Neuronal stem cell (in vitro differentiated cells): ENCODE measurements around the gene SAP25.
A peak's percentile ranks its signal among the peaks of the same experiment; 100 is the strongest.

ENCODE experiments used
- DNase-seq: peaks from one replicate; pipeline ENCODE4 v3.0.0-alpha.2; 2013; ENCODE audit warnings: low spot score
- H2AFZ ChIP-seq: one replicate; pipeline ENCODE4 v1.6.1; 2013; ENCODE audit warnings: mild to moderate bottlenecking, low read length, inconsistent platforms
- H2AK5ac ChIP-seq: 2 replicates; pipeline ENCODE4 v1.6.1; 2013; ENCODE audit warnings: low read depth, mild to moderate bottlenecking, inconsistent platforms, low read length, moderate library complexity, mixed read lengths
- H2BK120ac ChIP-seq: 2 replicates; pipeline ENCODE4 v1.6.1; 2013; ENCODE audit warnings: low read depth, mild to moderate bottlenecking, inconsistent platforms, low read length, moderate library complexity, mixed read lengths
- H2BK12ac ChIP-seq: one replicate; pipeline ENCODE4 v1.6.1; 2013; ENCODE audit warnings: low read length, inconsistent platforms
- H2BK15ac ChIP-seq: 2 replicates; pipeline ENCODE4 v1.6.1; 2013; ENCODE audit warnings: mild to moderate bottlenecking, low read length, inconsistent platforms, mixed read lengths
- H2BK5ac ChIP-seq: one replicate; pipeline ENCODE4 v1.6.1; 2013; ENCODE audit warnings: inconsistent platforms, mild to moderate bottlenecking, low read length, moderate library complexity
- H3K14ac ChIP-seq: one replicate; pipeline ENCODE4 v1.6.1; 2013; ENCODE audit warnings: low read length, inconsistent platforms
- H3K18ac ChIP-seq: 2 replicates; pipeline ENCODE4 v1.6.1; 2013; ENCODE audit warnings: low read length, inconsistent platforms
- H3K23ac ChIP-seq: 2 replicates; pipeline ENCODE4 v1.6.1; 2013; ENCODE audit warnings: low read depth, mild to moderate bottlenecking, mixed read lengths, low read length, inconsistent platforms; ENCODE audit not compliant: poor library complexity
- H3K27ac ChIP-seq: replicated peaks from 3 replicates; pipeline ENCODE4 v1.5.1; 2013; ENCODE audit warnings: low read length, inconsistent platforms
- H3K27me3 ChIP-seq, 3 experiments: 2 replicates each; pipeline ENCODE4 v1.6.1; 2013; ENCODE audit warnings: low read length in 3 of 3, mild to moderate bottlenecking in 2 of 3, inconsistent platforms in 1 of 3, low read depth in 1 of 3, mixed read lengths in 1 of 3, moderate library complexity in 1 of 3; ENCODE audit not compliant: control insufficient read depth in 3 of 3, insufficient read depth in 3 of 3
- H3K36me3 ChIP-seq, 2 donors: replicated peaks in 1 of 2; 2 replicates each; pipeline ENCODE4 v1.6.1; 2013; ENCODE audit warnings: low read length in 2 of 2; ENCODE audit not compliant: control insufficient read depth in 2 of 2, insufficient read depth in 2 of 2
- H3K4ac ChIP-seq: 2 replicates; pipeline ENCODE4 v1.6.1; 2013; ENCODE audit warnings: inconsistent platforms, mild to moderate bottlenecking, low read length, moderate library complexity
- H3K4me1 ChIP-seq, 2 donors: 1 replicate in 1 of 2; 2 replicates in 1 of 2; pipeline ENCODE4 v1.6.1; 2013; ENCODE audit warnings: low read length in 2 of 2, low read depth in 1 of 2; ENCODE audit not compliant: control insufficient read depth in 2 of 2, insufficient read depth in 1 of 2
- H3K4me2 ChIP-seq: one replicate; pipeline ENCODE4 v1.6.1; 2013; ENCODE audit warnings: mild to moderate bottlenecking, low read length, inconsistent platforms; ENCODE audit not compliant: insufficient read depth, poor library complexity, severe bottlenecking
- H3K4me3 ChIP-seq, 2 donors: 2 replicates each; pipeline ENCODE4 v1.5.1; 2013; ENCODE audit warnings: low read length in 2 of 2, mild to moderate bottlenecking in 2 of 2, inconsistent platforms in 1 of 2, moderate library complexity in 1 of 2
- H3K79me1 ChIP-seq: one replicate; pipeline ENCODE4 v1.6.1; 2013; ENCODE audit warnings: low read depth, mild to moderate bottlenecking, inconsistent platforms, low read length, moderate library complexity
- H3K9ac ChIP-seq: one replicate; pipeline ENCODE4 v1.6.1; 2013; ENCODE audit warnings: mild to moderate bottlenecking, low read depth, low read length, inconsistent platforms; ENCODE audit not compliant: poor library complexity
- H3K9me3 ChIP-seq, 2 donors: replicated peaks in 1 of 2; 2 replicates each; pipeline versions ENCODE3 to v1.6.1; 2013; ENCODE audit warnings: low read length in 2 of 2, mild to moderate bottlenecking in 2 of 2, inconsistent platforms in 1 of 2, low read depth in 1 of 2, mixed read lengths in 1 of 2, moderate library complexity in 1 of 2; ENCODE audit not compliant: control insufficient read depth in 2 of 2, insufficient read depth in 1 of 2
- H4K8ac ChIP-seq: one replicate; pipeline ENCODE4 v1.6.1; 2013; ENCODE audit warnings: low read depth, mild to moderate bottlenecking, inconsistent platforms, low read length, moderate library complexity
- H4K91ac ChIP-seq: one replicate; pipeline ENCODE4 v1.6.1; 2013; ENCODE audit warnings: low read length, low read depth, mild to moderate bottlenecking, inconsistent platforms; ENCODE audit not compliant: poor library complexity
- WGBS, 2 donors: extraction: QIAGEN DNeasy Blood & Tissue Kit; methylation state at CpG; one replicate each; pipeline ENCODE4 v1.1.7; 2013; ENCODE audit warnings: missing lambda C conversion rate in 2 of 2, mixed read lengths in 1 of 2; ENCODE audit not compliant: insufficient read length in 2 of 2, insufficient replicate concordance in 1 of 2; ENCODE audit errors: extremely low coverage in 2 of 2; 5-methylcytosine and 5-hydroxymethylcytosine counted together

The SAP25 gene

DNA sequence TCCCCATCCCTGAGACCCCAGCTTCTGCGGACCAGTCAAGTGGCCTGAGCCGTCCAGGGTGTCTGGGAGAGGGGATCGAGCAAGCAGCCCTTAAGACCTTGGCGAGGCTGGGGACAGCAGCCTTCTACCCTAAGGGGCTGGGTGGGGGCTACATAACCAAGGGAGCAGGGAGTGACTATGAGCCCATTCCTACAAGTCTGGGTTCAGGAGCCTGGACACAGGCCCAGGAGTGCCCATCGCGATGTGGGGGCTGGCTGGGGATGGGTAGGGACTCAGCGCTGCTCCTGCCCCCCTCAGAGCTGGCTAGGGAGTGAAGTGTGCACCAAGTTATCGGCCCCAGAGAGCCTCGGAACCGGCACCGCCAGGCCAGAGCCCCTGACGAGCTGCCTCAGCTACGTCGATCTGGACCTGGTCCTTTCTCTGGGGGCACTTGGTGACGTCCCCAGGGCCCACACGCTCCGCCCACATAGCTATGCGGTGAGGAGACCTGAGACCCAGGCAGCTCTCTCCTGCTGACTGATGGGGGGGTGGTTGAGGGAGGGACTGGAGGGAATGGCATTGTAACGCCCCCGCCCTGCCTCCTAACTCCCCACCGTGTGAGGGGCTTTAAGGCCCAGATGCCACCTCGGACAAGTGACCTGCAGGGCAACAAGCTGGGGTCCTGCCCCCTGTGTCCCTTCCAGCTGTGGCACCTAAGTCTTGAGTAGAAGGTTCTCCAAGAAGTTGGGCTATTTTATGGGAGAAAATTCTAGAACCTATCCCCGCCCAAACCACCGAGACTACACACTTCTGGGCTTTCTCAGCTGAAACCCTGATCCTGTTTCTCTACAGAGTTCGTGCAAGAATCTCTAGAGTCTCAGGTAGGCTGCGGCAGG, 2.5 kb downstream of the SAP25 start:
- Histone ChIP-seq H2BK12ac (no peak overlapping the region), H3K4me3 (no peak overlapping the region), H3K9ac (peak overlapping the region; percentile 72), H4K8ac (no peak overlapping the region), H2BK5ac (peak overlapping the region; percentile 39), H3K4ac (no peak overlapping the region), H3K18ac (peak overlapping the region; percentile 82), H2AK5ac (peak overlapping the region; percentile 83), H3K27me3 (peaks cover 0 to 13% (median 0%) of the 10 kb centered on the region in 3 experiments), H3K23ac (peak overlapping the region; percentile 83), H3K9me3 (peaks cover 0 to 2% of the 10 kb centered on the region in 2 donors), H2BK120ac (no peak overlapping the region), H3K79me1 (peaks cover 5% of the 10 kb centered on the region), H2BK15ac (peak overlapping the region; percentile 43), H4K91ac (no peak overlapping the region), H3K4me2 (no peak overlapping the region), H3K27ac (no peak overlapping the region), H3K4me1 (peaks cover 29 to 51% of the 10 kb centered on the region in 2 donors), H3K36me3 (peaks cover 11 to 15% of the 10 kb centered on the region in 2 donors), H3K14ac (no peak overlapping the region), H2AFZ (no peak overlapping the region)
- WGBS, 2 donors: no CpG with 5 or more reads among the region's 26 CpGs
- DNase-seq: no peak

DNA sequence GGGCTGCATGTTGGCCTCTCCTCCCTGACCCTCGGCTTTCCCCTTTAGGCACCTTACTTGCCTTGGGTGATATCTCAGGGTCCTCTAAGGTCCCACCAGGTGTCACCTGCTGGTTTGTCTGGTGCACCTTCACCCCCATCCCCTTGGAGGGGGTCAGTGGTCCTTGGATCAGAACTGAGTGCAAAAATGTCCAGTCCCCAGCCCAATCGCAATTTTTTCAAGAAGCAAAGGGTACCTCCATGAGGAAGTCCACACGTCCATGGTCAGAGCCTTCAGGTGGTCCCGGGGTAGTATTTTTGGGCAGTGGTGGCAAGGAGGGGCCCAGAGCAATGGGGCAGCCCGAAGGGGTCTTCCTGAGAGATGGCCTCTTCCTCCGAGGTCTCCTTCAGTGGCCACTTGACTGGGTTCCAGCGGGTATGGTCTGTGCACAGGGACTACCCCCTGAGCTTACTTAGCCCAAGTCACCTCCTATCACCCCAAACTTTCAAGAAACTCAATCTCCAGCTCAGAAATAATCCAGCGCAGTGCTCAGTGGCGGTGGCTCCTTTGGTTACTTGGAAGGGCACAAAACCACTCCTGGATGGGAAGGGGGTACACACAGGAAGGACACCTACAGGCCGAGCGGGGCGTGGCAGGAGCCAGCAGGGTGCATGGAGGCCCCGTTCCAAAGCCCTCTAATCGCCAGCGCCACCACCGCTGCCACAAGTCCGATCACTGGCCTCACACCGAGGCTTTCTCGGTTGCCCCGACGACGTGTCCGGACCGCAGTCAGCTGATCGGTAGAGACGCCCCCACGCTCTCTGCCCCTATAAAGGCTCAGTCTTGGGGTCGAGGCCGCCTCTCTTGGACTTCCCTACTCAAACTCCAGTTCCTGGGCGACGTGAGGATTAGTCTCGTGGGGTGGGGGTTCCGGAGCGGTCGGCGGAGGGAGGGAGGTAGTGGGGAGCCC, 4.5 kb downstream of the SAP25 start:
- Histone ChIP-seq H2BK5ac (peak overlapping the region; percentile 90), H3K27ac (peak overlapping the region; percentile 43), H2AFZ (peak overlapping the region; percentile 76), H3K36me3 (no peaks in the 10 kb centered on the region), H3K79me1 (peaks cover 5% of the 10 kb centered on the region), H3K18ac (peak overlapping the region; percentile 100), H3K14ac (peak overlapping the region; percentile 99), H3K4me2 (peak overlapping the region; percentile 95), H4K8ac (no peak overlapping the region), H3K9me3 (peaks cover 0 to 2% of the 10 kb centered on the region in 2 donors), H3K9ac (peak overlapping the region; percentile 94), H3K4me3 (peak overlapping the region; percentile 29 to 83), H3K4me1 (peaks cover 29 to 51% of the 10 kb centered on the region in 2 donors), H3K4ac (no peak overlapping the region), H3K23ac (peak overlapping the region; percentile 100), H3K27me3 (peaks cover 0 to 13% (median 0%) of the 10 kb centered on the region in 3 experiments), H4K91ac (no peak overlapping the region), H2BK12ac (no peak overlapping the region), H2BK120ac (peak overlapping the region; percentile 100), H2AK5ac (peak overlapping the region; percentile 66), H2BK15ac (peak overlapping the region; percentile 99)
- peak; percentile 67 for DNase-seq
- no CpG with 5 or more reads among the region's 36 CpGs for WGBS, 2 donors

DNA sequence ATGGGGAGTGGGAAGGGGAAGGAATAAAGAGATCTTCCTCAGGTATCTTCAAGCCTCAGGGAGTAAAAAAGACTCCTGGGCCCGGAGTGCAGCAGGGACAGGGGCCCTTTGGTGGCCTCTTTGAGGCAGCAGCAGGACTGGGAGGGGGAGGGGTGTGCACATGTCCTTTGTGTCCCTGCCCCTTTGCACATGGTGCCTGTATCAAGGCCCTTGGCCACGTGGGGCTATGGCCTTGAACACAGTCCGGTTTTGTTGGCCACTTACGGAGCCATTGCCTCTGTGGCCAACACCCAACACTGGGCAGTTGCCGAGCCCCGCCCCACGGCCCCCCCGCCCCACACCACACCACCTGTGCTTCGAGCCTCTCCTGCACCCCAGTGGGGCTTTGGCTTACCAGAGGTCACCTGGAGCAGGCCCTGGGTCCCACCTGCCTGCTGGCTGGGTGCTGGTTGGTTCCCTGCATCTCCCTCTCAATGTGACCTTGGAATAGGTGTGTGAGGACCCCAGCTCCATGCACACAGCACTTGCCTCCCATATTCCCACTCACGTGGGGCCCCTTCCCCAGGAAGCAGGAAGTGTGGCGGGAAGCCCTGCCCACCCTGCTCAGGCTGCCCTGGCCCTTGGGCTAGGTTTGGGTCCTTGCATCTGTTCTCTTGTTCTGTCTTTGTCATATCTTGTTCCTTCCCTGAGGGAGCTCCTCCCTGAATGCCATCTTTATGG, 5.4 kb downstream of the SAP25 start:
- H3K18ac ChIP-seq: peak overlapping the region; percentile 52
- H3K4ac ChIP-seq: no peak overlapping the region
- no peak overlapping the region for H3K4me2 ChIP-seq
- WGBS, 2 donors: no CpG with 5 or more reads among the region's 11 CpGs
- no peak overlapping the region for H4K8ac ChIP-seq
- H2BK5ac ChIP-seq: no peak overlapping the region
- no peak overlapping the region for H3K23ac ChIP-seq
- H3K27me3 ChIP-seq: peaks cover 0 to 13% (median 0%) of the 10 kb centered on the region in 3 experiments
- peak overlapping the region; percentile 61 for H2BK15ac ChIP-seq
- no peak overlapping the region for H3K4me3 ChIP-seq
- H3K14ac ChIP-seq: no peak overlapping the region
- no peak for DNase-seq
- peak overlapping the region; percentile 73 for H2AK5ac ChIP-seq
- no peak overlapping the region for H4K91ac ChIP-seq
- no peak overlapping the region for H2BK120ac ChIP-seq
- H3K27ac ChIP-seq: no peak overlapping the region
- H3K36me3 ChIP-seq: peaks cover 0 to 3% of the 10 kb centered on the region in 2 donors
- peaks cover 0 to 2% of the 10 kb centered on the region in 2 donors for H3K9me3 ChIP-seq
- no peak overlapping the region for H2AFZ ChIP-seq
- no peak overlapping the region for H2BK12ac ChIP-seq
- H3K9ac ChIP-seq: no peak overlapping the region
- peaks cover 32 to 51% of the 10 kb centered on the region in 2 donors for H3K4me1 ChIP-seq
- H3K79me1 ChIP-seq: peaks cover 5% of the 10 kb centered on the region
